Heart left ventricle (tissue), 16 donors: ENCODE measurements around the gene DPEP3. TPM values are rescaled to one million over a fixed set of nuclear protein-coding genes. Genes with fewer than 3 reads are reported as not detected.
A peak's percentile ranks its signal among the peaks of the same experiment; 100 is the strongest.

Experiments
- ATAC-seq, 4 donors: fragments of 200-7000 bp; cut with Tn5 transposase; one replicate each; pipeline ENCODE4 v1.9.1; 2020 to 2022; ENCODE audit warnings: moderate library complexity in 4 of 4, mild to moderate bottlenecking in 3 of 4, moderate number of reproducible peaks in 1 of 4
- DNase-seq, 5 donors: peaks; one replicate each; pipeline ENCODE4 v3.0.0-alpha.2; 2020
- H3K27ac ChIP-seq, 12 donors: fragments of 200-600 bp; sonication (generic) in 4 of 12; one replicate each; pipeline versions ENCODE4 v1.5.0 to v1.8.0; 2016 to 2022; ENCODE audit warnings: mild to moderate bottlenecking in 2 of 12
- H3K27me3 ChIP-seq, 9 donors: fragments of 200-600 bp; sonication (generic) in 2 of 9; one replicate each; pipeline versions ENCODE4 v1.5.1 to v1.8.0; 2016 to 2022; ENCODE audit warnings: mild to moderate bottlenecking in 3 of 9
- H3K36me3 ChIP-seq, 9 donors: fragments of 200-600 bp; sonication (generic) in 2 of 9; one replicate each; pipeline versions ENCODE4 v1.5.0 to v1.8.0; 2018 to 2022; ENCODE audit warnings: mild to moderate bottlenecking in 2 of 9
- H3K4me1 ChIP-seq, 12 donors: fragments of 200-600 bp; sonication (generic) in 4 of 12; one replicate each; pipeline versions ENCODE4 v1.5.0 to v1.8.0; 2016 to 2022; ENCODE audit warnings: mild to moderate bottlenecking in 3 of 12
- H3K4me3 ChIP-seq, 12 donors: fragments of 200-600 bp; sonication (generic) in 4 of 12; one replicate each; pipeline versions ENCODE4 v1.5.0 to v1.8.0; 2017 to 2022; ENCODE audit warnings: mild to moderate bottlenecking in 9 of 12, moderate library complexity in 4 of 12
- H3K9me3 ChIP-seq, 12 donors: fragments of 200-600 bp; sonication (generic) in 4 of 12; one replicate each; pipeline versions ENCODE4 v1.5.0 to v1.8.0; 2016 to 2022; ENCODE audit warnings: mild to moderate bottlenecking in 1 of 12
- POLR2A ChIP-seq, 2 donors: fragments of 450-650 bp; IDR thresholded peaks; one replicate each; pipeline ENCODE4 v1.6.1; 2017; ENCODE audit warnings: antibody characterized with exemption in 2 of 2, mild to moderate bottlenecking in 2 of 2, moderate library complexity in 2 of 2
- WGBS, 4 donors: extraction: QIAGEN DNeasy Blood & Tissue Kit in 2 of 4; methylation state at CpG; one replicate each; pipeline versions ENCODE4 v1.1.5 to v1.1.7; 2013 to 2018; 5-methylcytosine and 5-hydroxymethylcytosine counted together
- intact Hi-C, 10 donors: fragments of 100-400 bp; cut with DNase I; formaldehyde crosslinking; loops; one replicate each; pipeline versions ENCODE4 v1.11.1 to v1.14.2; 2022
- polyA plus RNA-seq, 2 donors: library from polyadenylated mRNA; stranded (reverse); fragments of 200-250 nt; gene quantifications; one replicate each; pipeline ENCODE4 v1.2.3, GENCODE V29; 2013
- total RNA-seq, 9 donors: library from RNA; depleted of rRNA in 2 of 9; stranded (reverse); fragments of >200 nt in 2 of 9; fragmentation: NEBNext Ultra II Directional in 3 of 9; extraction: Animal tissue kit (Norgen Biotek cat#: 25700) in 3 of 9; gene quantifications; one replicate each; pipeline versions ENCODE4 v1.1.0 to v1.2.4, GENCODE V29; 2016 to 2023
- TF ChIP-seq, protein P1 (sequence below), 12 donors: fragments of 200-600 bp; sonication (generic) in 4 of 12; IDR thresholded peaks; one replicate each; pipeline versions ENCODE4 v1.5.0 to v1.8.0; 2018 to 2022; ENCODE audit warnings: antibody characterized with exemption in 12 of 12, mild to moderate bottlenecking in 5 of 12
- donor health status: ischemic (EF 13 %, LVEDD 7.1; RV severe dilation, severe dysfunction).
- donor health status: healthy with polysubstance abuse.
- donor health status: DM: no; HTN: yes; CAD: no.
- donor health status: DM: no; HTN: no; CAD: no.
- donor health status: ischemic (EF 25% LVEDD 6.9; RV normal size, moderate dysfunction).
- donor health status: ischemic (EF 25% LVEDD 5.7; RV mildly dilated, moderate dysfunction).
- donor health status: healthy.
- donor health status: DM: yes; HTN: yes; CAD: no.
- donor health status: ischemic (EF 35%, LVEDD 5.7; RV mildly dilated, moderate dysfunction).
- donor health status: nonischemic (EF 11% LVEDD 7.7; RV severe dilation, severe dysfunction).
- donor health status: DM: yes; HTN: yes; CAD: no.
- donor health status: PGD.
- donor health status: ischemic (EF 29% LVEDD 5.4; RV normal size, mild dysfunction).
- donor health status: nonischemic (EF 23%, LVEDD 6.1; RV moderate dilation, normal function).

The DPEP3 gene
- total and polyA plus RNA-seq, 11 donors: 0.13 to 0.16 TPM; not detected in 9

GRCh38 chr16:67943256-67943618, 37.1 kb downstream of the DPEP3 start:
- TF ChIP-seq, protein P1, sequence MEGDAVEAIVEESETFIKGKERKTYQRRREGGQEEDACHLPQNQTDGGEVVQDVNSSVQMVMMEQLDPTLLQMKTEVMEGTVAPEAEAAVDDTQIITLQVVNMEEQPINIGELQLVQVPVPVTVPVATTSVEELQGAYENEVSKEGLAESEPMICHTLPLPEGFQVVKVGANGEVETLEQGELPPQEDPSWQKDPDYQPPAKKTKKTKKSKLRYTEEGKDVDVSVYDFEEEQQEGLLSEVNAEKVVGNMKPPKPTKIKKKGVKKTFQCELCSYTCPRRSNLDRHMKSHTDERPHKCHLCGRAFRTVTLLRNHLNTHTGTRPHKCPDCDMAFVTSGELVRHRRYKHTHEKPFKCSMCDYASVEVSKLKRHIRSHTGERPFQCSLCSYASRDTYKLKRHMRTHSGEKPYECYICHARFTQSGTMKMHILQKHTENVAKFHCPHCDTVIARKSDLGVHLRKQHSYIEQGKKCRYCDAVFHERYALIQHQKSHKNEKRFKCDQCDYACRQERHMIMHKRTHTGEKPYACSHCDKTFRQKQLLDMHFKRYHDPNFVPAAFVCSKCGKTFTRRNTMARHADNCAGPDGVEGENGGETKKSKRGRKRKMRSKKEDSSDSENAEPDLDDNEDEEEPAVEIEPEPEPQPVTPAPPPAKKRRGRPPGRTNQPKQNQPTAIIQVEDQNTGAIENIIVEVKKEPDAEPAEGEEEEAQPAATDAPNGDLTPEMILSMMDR (IDR thresholded peaks at IDR 0.05): no peak
- no peak for TF ChIP-seq POLR2A (IDR thresholded peaks at IDR 0.05)
- no peaks in the 10 kb centered on the region for H3K27me3 ChIP-seq
- H3K9me3 ChIP-seq: no peaks in the 10 kb centered on the region
- peak overlapping the region in 11 of 12 donors; percentile 25 to 89 (median 68) for H3K27ac ChIP-seq
- DNase-seq (no peak), ATAC-seq (no peak)
- intact Hi-C loops: loop anchor here in 2 of 10 donors (5.0 kb wide), 2 partner anchors 79 to 99 kb away; partner anchors contain the start of genes DDX28 (in 1 of the 2) and DUS2 (in 1 of the 2)
- no peak overlapping the region for H3K4me3 ChIP-seq
- H3K4me1 ChIP-seq: peaks cover 4 to 71% (median 32%) of the 10 kb centered on the region in 12 donors
- peaks cover 15 to 94% (median 88%) of the 10 kb centered on the region in 9 donors for H3K36me3 ChIP-seq
- 77 to 93% (median 88%) methylated on average over 3 to 6 of the region's 6 CpGs for WGBS, 4 donors

DNA sequence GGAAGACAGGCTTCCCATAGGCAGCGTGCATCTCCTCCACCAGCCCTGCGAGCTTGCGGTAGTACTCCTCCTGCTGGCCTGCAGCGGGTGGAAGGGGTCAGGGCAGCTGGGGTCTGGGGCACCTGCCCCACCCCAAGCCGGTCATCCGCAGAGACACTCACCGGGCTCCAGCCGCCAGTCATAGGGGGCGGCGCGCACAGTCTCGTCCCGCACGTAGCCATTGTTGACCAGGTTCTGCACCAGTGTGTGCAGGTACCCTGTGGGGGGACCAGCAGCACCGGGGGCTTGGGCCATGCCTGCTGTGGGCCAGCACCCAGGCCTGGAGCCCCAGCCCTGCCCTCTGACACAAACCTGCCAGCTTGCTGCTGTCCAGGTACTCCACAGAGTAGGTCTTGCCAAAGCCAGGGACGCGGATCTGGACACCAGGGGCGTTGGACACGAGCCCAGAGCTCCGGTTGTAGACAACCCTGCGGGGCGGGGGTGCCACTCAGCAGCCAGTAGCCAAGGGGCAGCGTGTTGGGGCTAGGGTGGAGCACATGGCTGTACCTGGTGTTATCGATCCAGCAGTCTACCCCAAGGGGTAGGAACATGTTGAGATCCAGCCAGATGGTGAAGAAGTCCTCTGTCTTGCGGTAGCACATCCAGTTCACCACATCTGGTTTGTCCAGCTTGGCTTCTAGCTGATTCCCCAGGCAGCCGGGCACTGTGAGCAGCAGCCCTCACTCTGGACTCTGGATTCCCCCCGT, 37.6 kb downstream of the DPEP3 start:
- intact Hi-C loops: loop anchor here in 2 of 10 donors (5.0 kb wide), 2 partner anchors 80 to 100 kb away; partner anchors contain the start of genes DDX28 (in 1 of the 2) and DUS2 (in 1 of the 2)
- Histone ChIP-seq H3K9me3 (no peaks in the 10 kb centered on the region), H3K36me3 (peaks cover 11 to 88% (median 82%) of the 10 kb centered on the region in 9 donors), H3K27ac (peak overlapping the region in 7 of 12 donors; percentile 14 to 89 (median 30)), H3K4me1 (peaks cover 4 to 69% (median 33%) of the 10 kb centered on the region in 12 donors), H3K27me3 (no peaks in the 10 kb centered on the region), H3K4me3 (no peak overlapping the region)
- peak in 3 of 4 donors; percentile 1 to 7 (median 1) for ATAC-seq
- WGBS, 4 donors: 69 to 82% (median 74%) methylated on average over 20 to 27 of the region's 27 CpGs
- TF ChIP-seq POLR2A (IDR thresholded peaks at IDR 0.05): no peak
- TF ChIP-seq, protein P1 (IDR thresholded peaks at IDR 0.05): no peak
- peak in 3 of 5 donors; percentile 57 to 73 (median 66) for DNase-seq

DNA sequence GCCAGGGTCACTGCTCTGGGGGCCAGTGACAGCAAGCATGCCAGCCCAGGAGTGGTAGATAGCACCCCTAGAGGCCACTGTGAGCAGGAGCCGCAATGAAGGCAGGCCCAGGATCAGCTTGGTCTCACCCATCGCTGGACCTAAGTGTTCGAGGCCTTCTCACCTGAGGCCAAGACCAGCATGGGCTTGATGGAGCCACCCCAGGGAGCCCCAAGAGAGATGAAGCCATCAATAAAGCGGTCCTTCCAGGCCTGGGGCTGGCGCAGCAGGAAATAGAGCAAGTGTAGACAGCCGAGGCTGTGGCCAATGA, 38.1 kb downstream of the DPEP3 start:
- intact Hi-C loops: loop anchor here in 2 of 10 donors (5.0 kb wide), 2 partner anchors 80 to 100 kb away; partner anchors contain the start of genes DDX28 (in 1 of the 2) and DUS2 (in 1 of the 2)
- peak overlapping the region in 7 of 12 donors; percentile 4 to 54 (median 25) for H3K27ac ChIP-seq

More for the DNA sequence above, 38.1 kb downstream of the DPEP3 start:
- peaks cover 11 to 83% (median 77%) of the 10 kb centered on the region in 9 donors for H3K36me3 ChIP-seq
- no peaks in the 10 kb centered on the region for H3K27me3 ChIP-seq
- DNase-seq (no peak), ATAC-seq (peak in 3 of 4 donors; percentile 14 to 22 (median 18))
- TF ChIP-seq POLR2A (IDR thresholded peaks at IDR 0.05): no peak
- TF ChIP-seq, protein P1 (IDR thresholded peaks at IDR 0.05): peak; percentile 35 to 70 (median 54)
- no peak overlapping the region for H3K4me3 ChIP-seq
- peaks cover 4 to 67% (median 38%) of the 10 kb centered on the region in 12 donors for H3K4me1 ChIP-seq
- 70 to 88% (median 76%) methylated on average over 4 to 6 of the region's 6 CpGs for WGBS, 4 donors
- H3K9me3 ChIP-seq: no peaks in the 10 kb centered on the region
